Adrenal gland (tissue), 5 donors: ENCODE measurements around the gene SLC5A9.

Experiments used
- POLR2A ChIP-seq, 2 donors: fragments of 450-650 bp; IDR thresholded peaks; one replicate each; pipeline ENCODE4 v1.6.1; 2017; ENCODE audit warnings: antibody characterized with exemption in 2 of 2, mild to moderate bottlenecking in 2 of 2, moderate library complexity in 1 of 2
- TF ChIP-seq, protein P1 (sequence below), 6 experiments: fragments of 450-650 bp in 4 of 6; fragments of 200-600 bp in 2 of 6; sonication (generic) in 1 of 6; IDR thresholded peaks; 1 replicate in 5 of 6; 2 replicates in 1 of 6; pipeline versions ENCODE4 v1.5.1 to v1.8.0; 2016 to 2021; ENCODE audit warnings: antibody characterized with exemption in 6 of 6, mild to moderate bottlenecking in 2 of 6, moderate library complexity in 1 of 6
- donor health status: DM: no; HTN: no; CAD: no.

DNA sequence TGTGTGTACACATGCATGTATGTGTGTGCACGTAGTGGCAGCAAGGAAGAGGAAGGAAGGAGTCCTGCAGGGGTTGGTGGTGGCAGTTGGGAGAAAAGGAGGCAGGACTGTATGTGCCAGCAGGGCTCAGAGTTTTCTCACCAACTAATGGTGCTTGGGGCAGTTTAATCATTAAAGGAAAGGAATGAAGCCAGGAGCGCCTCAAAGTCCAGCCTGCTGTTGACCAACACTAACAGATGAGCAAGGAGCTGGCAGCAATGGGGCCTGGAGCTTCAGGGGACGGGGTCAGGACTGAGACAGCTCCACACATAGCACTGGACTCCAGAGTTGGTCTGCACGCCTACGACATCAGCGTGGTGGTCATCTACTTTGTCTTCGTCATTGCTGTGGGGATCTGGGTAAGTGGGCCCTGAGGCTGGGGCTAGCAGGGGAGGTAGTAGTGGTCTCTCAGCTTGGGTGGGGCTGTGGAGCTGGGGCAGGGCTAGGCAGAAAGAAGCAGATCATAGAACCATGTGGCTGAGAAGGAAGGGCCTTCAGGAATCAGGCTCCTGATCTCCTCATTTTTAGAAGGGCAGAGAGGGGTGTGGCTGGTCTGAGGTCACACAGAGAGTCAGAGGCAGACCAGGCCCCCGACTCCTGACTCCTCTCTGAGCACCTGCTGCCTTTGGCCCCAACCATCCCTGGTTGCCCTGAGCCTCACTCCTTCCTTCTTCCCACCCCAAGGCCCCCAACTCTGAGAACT lies at the start of gene SLC5A9:
- TF ChIP-seq, protein P1, sequence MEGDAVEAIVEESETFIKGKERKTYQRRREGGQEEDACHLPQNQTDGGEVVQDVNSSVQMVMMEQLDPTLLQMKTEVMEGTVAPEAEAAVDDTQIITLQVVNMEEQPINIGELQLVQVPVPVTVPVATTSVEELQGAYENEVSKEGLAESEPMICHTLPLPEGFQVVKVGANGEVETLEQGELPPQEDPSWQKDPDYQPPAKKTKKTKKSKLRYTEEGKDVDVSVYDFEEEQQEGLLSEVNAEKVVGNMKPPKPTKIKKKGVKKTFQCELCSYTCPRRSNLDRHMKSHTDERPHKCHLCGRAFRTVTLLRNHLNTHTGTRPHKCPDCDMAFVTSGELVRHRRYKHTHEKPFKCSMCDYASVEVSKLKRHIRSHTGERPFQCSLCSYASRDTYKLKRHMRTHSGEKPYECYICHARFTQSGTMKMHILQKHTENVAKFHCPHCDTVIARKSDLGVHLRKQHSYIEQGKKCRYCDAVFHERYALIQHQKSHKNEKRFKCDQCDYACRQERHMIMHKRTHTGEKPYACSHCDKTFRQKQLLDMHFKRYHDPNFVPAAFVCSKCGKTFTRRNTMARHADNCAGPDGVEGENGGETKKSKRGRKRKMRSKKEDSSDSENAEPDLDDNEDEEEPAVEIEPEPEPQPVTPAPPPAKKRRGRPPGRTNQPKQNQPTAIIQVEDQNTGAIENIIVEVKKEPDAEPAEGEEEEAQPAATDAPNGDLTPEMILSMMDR (IDR thresholded peaks at IDR 0.05) = no peak
- TF ChIP-seq POLR2A (IDR thresholded peaks at IDR 0.05) = no peak
